Measurements from ENCODE around the gene MADD. TPM values are rescaled to one million over a fixed set of nuclear protein-coding genes. Genes with fewer than 3 reads are reported as not detected.

The MADD gene
- total RNA-seq, 6 experiments from 2014 or later: 15.2 to 21.3 (median 16.8) TPM

GRCh38 chr11:47257177-47257516, 12.8 kb upstream of the MADD start:
- no peaks in the 10 kb centered on the region for H3K27me3 ChIP-seq
- WGBS (ENCODE audit: insufficient coverage, low coverage, low lambda C conversion rate, missing lambda C conversion rate): 0% methylated on average over 1 of the region's 2 CpGs
- H3K4me1 ChIP-seq: peaks cover 0 to 55% (median 24%) of the 10 kb centered on the region in 4 donors
- no peak for ATAC-seq
- H3K4me3 ChIP-seq: peak overlapping the region; percentile 47 to 73 (median 59)
- intact Hi-C loops (cut with DNase I): no loop called here
- no peak for DNase-seq
- TF ChIP-seq CTCF (IDR thresholded peaks at IDR 0.05) (no peak), POLR2A (IDR thresholded peaks at IDR 0.05) (no peak)
- no peaks in the 10 kb centered on the region for H3K9me3 ChIP-seq
- H3K27ac ChIP-seq: peak overlapping the region; percentile 50 to 84 (median 71)
- peaks cover 0 to 6% (median 2%) of the 10 kb centered on the region in 4 donors for H3K36me3 ChIP-seq

- WGBS (ENCODE audit: insufficient coverage, low coverage, low lambda C conversion rate, missing lambda C conversion rate): 14% methylated on average over 9 of the region's 15 CpGs
- H3K27me3 ChIP-seq: no peaks in the 10 kb centered on the region
- intact Hi-C loops (cut with DNase I): no loop called here
- H3K9me3 ChIP-seq: no peaks in the 10 kb centered on the region
- peaks cover 0 to 11% (median 3%) of the 10 kb centered on the region in 4 donors for H3K36me3 ChIP-seq
- peak; percentile 76 to 86 (median 81) for ATAC-seq
- DNase-seq: peak; percentile 88 to 95 (median 92)
- H3K4me1 ChIP-seq: peaks cover 0 to 55% (median 24%) of the 10 kb centered on the region in 4 donors
- TF ChIP-seq CTCF (IDR thresholded peaks at IDR 0.05) (peak; percentile 36 to 57 (median 42)), POLR2A (IDR thresholded peaks at IDR 0.05) (peak; percentile 45)
- peak within 1 kb of the TSS; percentile 47 to 73 (median 59) for H3K4me3 ChIP-seq
- peak within 1 kb of the TSS; percentile 50 to 84 (median 71) for H3K27ac ChIP-seq
Observed at GRCh38 chr11:47257517-47258316, 12.2 kb upstream of the MADD start, which contains the start of gene NR1H3. NR1H3 (plus strand) TSS chr11:47257996; CDS start chr11:47259217, 1,221 bp downstream.

- DNase-seq: no peak
- intact Hi-C loops (cut with DNase I): no loop called here
- H3K4me1 ChIP-seq: peaks cover 0 to 53% (median 24%) of the 10 kb centered on the region in 4 donors
Observed at GRCh38 chr11:47258317-47258902, 11.5 kb upstream of the MADD start.

More at GRCh38 chr11:47258317-47258902, 11.5 kb upstream of the MADD start:
- Histone ChIP-seq H3K27ac (peak overlapping the region; percentile 50 to 84 (median 71)), H3K36me3 (peaks cover 0 to 16% (median 3%) of the 10 kb centered on the region in 4 donors), H3K4me3 (peak overlapping the region; percentile 47 to 73 (median 59)), H3K9me3 (no peaks in the 10 kb centered on the region), H3K27me3 (no peaks in the 10 kb centered on the region)
- ATAC-seq: peak in 2 of 4 donors; percentile 1 to 2
- WGBS (ENCODE audit: insufficient coverage, low coverage, low lambda C conversion rate, missing lambda C conversion rate): 19% methylated on average over 10 of the region's 11 CpGs
- no peak for TF ChIP-seq POLR2A (IDR thresholded peaks at IDR 0.05)
- TF ChIP-seq CTCF (IDR thresholded peaks at IDR 0.05): no peak

Measured in right lobe of liver (tissue), 6 donors.